Testis (tissue), 2 donors: ENCODE results near the gene SSBP3.

Experiments used
- POLR2A ChIP-seq: fragments of 450-650 bp; IDR thresholded peaks from one replicate; pipeline ENCODE4 v1.6.1; 2017; ENCODE audit warnings: antibody characterized with exemption, mild to moderate bottlenecking, moderate library complexity
- TF ChIP-seq, protein P1 (sequence below), 3 experiments: fragments of 450-650 bp in 2 of 3; fragments of 200-600 bp in 1 of 3; sonication (generic) in 1 of 3; IDR thresholded peaks; one replicate each; pipeline ENCODE4 v1.5.1; 2016 to 2019; ENCODE audit warnings: antibody characterized with exemption in 3 of 3, mild to moderate bottlenecking in 2 of 3, moderate library complexity in 1 of 3

GRCh38 chr1:54392401-54392800, 13.8 kb downstream of the SSBP3 start:
- TF ChIP-seq POLR2A = no peak
- TF ChIP-seq, protein P1, sequence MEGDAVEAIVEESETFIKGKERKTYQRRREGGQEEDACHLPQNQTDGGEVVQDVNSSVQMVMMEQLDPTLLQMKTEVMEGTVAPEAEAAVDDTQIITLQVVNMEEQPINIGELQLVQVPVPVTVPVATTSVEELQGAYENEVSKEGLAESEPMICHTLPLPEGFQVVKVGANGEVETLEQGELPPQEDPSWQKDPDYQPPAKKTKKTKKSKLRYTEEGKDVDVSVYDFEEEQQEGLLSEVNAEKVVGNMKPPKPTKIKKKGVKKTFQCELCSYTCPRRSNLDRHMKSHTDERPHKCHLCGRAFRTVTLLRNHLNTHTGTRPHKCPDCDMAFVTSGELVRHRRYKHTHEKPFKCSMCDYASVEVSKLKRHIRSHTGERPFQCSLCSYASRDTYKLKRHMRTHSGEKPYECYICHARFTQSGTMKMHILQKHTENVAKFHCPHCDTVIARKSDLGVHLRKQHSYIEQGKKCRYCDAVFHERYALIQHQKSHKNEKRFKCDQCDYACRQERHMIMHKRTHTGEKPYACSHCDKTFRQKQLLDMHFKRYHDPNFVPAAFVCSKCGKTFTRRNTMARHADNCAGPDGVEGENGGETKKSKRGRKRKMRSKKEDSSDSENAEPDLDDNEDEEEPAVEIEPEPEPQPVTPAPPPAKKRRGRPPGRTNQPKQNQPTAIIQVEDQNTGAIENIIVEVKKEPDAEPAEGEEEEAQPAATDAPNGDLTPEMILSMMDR (IDR thresholded peaks at IDR 0.05) = no peak
